ENCODE data around the gene TSR3.

The TSR3 gene

GRCh38 chr16:1341495-1342420 lies 9.9 kb downstream of the TSR3 start:
- TF ChIP-seq ISL1 (CRISPR knock-in tag; IDR thresholded peaks at IDR 0.05): no peak
- no peak for ATAC-seq

DNA sequence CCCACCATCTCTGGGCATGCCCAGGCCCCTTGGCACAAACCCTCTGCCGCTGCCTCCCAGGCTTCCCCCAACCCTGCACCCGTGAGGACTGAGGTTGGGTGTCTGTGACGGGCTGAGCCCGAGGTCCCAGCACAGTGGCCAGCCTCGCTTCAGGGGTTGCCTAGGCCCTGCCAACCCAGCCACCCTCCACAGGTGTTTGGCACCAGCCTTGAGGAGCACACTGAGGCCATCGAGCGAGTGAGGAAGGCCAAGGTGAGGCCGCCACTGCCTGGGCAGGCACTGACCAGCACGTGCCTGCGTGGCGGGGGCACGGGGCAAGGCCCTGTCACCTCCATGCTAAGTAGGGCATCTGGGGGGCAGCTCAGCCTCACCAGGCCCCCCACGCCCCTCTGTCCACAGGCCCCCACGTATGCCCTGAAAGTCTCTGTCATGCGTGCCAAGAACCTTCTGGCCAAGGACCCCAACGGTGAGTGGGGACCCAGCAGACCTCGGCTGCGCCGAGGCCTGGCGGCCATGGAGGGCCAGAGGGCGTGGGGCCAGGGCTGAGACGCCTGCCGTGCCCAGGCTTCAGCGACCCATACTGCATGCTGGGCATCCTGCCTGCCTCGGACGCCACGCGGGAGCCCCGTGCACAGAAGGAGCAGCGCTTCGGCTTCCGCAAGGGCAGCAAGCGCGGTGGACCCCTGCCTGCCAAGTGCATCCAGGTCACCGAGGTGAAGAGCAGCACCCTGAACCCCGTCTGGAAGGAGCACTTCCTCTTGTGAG lies 10.8 kb downstream of the TSR3 start:
- no peak for TF ChIP-seq TOX (CRISPR knock-in tag; IDR thresholded peaks at IDR 0.05; ENCODE audit: borderline replicate concordance)
- TF ChIP-seq ESRRG (CRISPR knock-in tag; IDR thresholded peaks at IDR 0.05): no peak
- TF ChIP-seq ZNF565 (CRISPR knock-in tag; conservative IDR thresholded peaks at IDR 0.05; ENCODE audit: low read depth): no peak
- TF ChIP-seq ZNF70 (CRISPR knock-in tag; IDR thresholded peaks at IDR 0.05): no peak
- TF ChIP-seq, protein P1, sequence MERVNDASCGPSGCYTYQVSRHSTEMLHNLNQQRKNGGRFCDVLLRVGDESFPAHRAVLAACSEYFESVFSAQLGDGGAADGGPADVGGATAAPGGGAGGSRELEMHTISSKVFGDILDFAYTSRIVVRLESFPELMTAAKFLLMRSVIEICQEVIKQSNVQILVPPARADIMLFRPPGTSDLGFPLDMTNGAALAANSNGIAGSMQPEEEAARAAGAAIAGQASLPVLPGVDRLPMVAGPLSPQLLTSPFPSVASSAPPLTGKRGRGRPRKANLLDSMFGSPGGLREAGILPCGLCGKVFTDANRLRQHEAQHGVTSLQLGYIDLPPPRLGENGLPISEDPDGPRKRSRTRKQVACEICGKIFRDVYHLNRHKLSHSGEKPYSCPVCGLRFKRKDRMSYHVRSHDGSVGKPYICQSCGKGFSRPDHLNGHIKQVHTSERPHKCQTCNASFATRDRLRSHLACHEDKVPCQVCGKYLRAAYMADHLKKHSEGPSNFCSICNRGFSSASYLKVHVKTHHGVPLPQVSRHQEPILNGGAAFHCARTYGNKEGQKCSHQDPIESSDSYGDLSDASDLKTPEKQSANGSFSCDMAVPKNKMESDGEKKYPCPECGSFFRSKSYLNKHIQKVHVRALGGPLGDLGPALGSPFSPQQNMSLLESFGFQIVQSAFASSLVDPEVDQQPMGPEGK (CRISPR knock-in tag; IDR thresholded peaks at IDR 0.05; ENCODE audit: borderline replicate concordance): no peak
- TF ChIP-seq CREB5 (CRISPR knock-in tag; IDR thresholded peaks at IDR 0.05; ENCODE audit: low read depth): no peak
- TF ChIP-seq CSDC2 (CRISPR knock-in tag; IDR thresholded peaks at IDR 0.05): no peak
- TF ChIP-seq BACH2 (CRISPR knock-in tag; IDR thresholded peaks at IDR 0.05; ENCODE audit: borderline replicate concordance): no peak
- no peak for TF ChIP-seq ZNF8 (CRISPR knock-in tag; IDR thresholded peaks at IDR 0.05)
- TF ChIP-seq RARB (CRISPR knock-in tag; IDR thresholded peaks at IDR 0.05): no peak
- ATAC-seq: no peak

DNA sequence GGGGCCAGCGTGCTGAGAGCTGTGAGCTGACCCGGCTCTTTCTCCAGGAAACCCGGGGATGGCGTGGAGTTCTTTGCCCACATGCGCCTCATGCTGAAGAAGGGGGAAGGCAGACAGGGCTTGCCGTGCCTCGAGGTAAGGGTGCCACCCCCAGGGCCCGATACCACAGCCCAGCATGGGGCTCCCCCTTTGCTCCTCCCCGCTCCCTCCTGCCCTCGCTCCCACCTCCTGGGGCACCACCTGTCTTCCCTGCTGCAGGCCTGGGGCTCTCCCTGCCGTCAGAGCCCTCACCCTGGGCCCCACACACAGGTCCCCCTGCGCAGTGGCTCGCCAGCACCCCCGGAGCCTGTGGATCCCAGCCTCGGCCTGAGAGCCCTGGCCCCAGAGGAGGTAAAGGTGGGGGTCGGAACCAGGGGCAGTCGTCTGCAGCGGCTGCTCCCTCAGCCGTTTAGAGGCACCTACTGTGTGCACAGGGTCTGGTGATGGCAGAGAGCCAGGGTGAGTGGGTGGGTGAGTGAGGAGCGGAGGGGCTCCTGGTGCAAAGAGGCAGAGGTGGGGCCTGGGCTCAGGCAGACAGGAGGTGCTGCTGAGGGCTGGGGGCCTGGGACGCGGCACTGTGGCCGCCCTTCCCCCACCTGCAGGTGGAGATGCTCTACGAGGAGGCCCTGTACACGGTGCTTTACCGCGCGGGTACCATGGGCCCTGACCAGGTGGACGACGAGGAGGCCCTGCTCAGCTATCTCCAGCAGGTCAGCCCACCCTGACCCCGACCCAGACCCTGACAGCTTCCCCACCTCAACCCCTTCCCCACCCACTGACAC lies 12.6 kb downstream of the TSR3 start:
- TF ChIP-seq PPARA (CRISPR knock-in tag; IDR thresholded peaks at IDR 0.05; ENCODE audit: borderline replicate concordance) (no peak), CSRNP3 (CRISPR knock-in tag; IDR thresholded peaks at IDR 0.05) (no peak), ZNF565 (CRISPR knock-in tag; conservative IDR thresholded peaks at IDR 0.05; ENCODE audit: low read depth) (no peak), ZFP30 (CRISPR knock-in tag; IDR thresholded peaks at IDR 0.05) (no peak), CSDC2 (CRISPR knock-in tag; IDR thresholded peaks at IDR 0.05) (no peak), ZNF8 (CRISPR knock-in tag; IDR thresholded peaks at IDR 0.05) (no peak), ZC3H10 (CRISPR knock-in tag; IDR thresholded peaks at IDR 0.05) (no peak), CREB5 (CRISPR knock-in tag; IDR thresholded peaks at IDR 0.05; ENCODE audit: low read depth) (no peak), ESRRG (CRISPR knock-in tag; IDR thresholded peaks at IDR 0.05) (no peak), ARNTL (CRISPR knock-in tag; IDR thresholded peaks at IDR 0.05; ENCODE audit: borderline replicate concordance, low read depth) (no peak)
- TF ChIP-seq, protein P2, sequence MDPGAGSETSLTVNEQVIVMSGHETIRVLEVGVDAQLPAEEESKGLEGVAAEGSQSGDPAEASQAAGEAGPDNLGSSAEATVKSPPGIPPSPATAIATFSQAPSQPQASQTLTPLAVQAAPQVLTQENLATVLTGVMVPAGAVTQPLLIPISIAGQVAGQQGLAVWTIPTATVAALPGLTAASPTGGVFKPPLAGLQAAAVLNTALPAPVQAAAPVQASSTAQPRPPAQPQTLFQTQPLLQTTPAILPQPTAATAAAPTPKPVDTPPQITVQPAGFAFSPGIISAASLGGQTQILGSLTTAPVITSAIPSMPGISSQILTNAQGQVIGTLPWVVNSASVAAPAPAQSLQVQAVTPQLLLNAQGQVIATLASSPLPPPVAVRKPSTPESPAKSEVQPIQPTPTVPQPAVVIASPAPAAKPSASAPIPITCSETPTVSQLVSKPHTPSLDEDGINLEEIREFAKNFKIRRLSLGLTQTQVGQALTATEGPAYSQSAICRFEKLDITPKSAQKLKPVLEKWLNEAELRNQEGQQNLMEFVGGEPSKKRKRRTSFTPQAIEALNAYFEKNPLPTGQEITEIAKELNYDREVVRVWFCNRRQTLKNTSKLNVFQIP (CRISPR knock-in tag; IDR thresholded peaks at IDR 0.05; ENCODE audit: borderline replicate concordance, low read depth): no peak
- ATAC-seq: no peak
